Astrocyte (in vitro differentiated cells and primary cell): ENCODE measurements around the gene HSF2. TPM values are rescaled to one million over a fixed set of nuclear protein-coding genes. Genes with fewer than 3 reads are reported as not detected.

ENCODE experiments used
- DNase-seq: peaks from one replicate; pipeline ENCODE4 v3.0.0-alpha.2; 2010; ENCODE audit warnings: low read depth
- FAIRE-seq: peaks from 2 replicates; lab custom pipeline; 2011; peaks lifted over from hg19 to GRCh38; lab: Jason Lieb, UNC
- H2AFZ ChIP-seq: 2 replicates; pipeline ENCODE4 v1.6.0; 2012; ENCODE audit warnings: low read depth, low read length, inconsistent platforms
- H3K27ac ChIP-seq: 2 replicates; pipeline ENCODE4 v1.5.1; 2011; ENCODE audit warnings: low read depth, low read length, inconsistent platforms
- H3K27me3 ChIP-seq: 2 replicates; pipeline ENCODE4 v1.6.0; 2011; ENCODE audit warnings: low read length, inconsistent platforms; ENCODE audit not compliant: insufficient read depth
- H3K36me3 ChIP-seq: 2 replicates; pipeline ENCODE4 v1.5.1; 2011; ENCODE audit warnings: low read length, inconsistent platforms; ENCODE audit not compliant: insufficient read depth
- H3K4me1 ChIP-seq: 2 replicates; pipeline ENCODE4 v1.5.1; 2011; ENCODE audit warnings: low read length, inconsistent platforms; ENCODE audit not compliant: insufficient read depth
- H3K4me2 ChIP-seq: 2 replicates; pipeline ENCODE4 v1.6.0; 2012; ENCODE audit warnings: low read length, inconsistent platforms
- H3K4me3 ChIP-seq: 2 replicates; pipeline ENCODE4 v1.5.1; 2011; ENCODE audit warnings: low read depth, mild to moderate bottlenecking, low read length, inconsistent platforms; ENCODE audit not compliant: insufficient read depth
- H3K79me2 ChIP-seq: 2 replicates; pipeline ENCODE4 v1.6.0; 2012; ENCODE audit warnings: mild to moderate bottlenecking, low read length, inconsistent platforms; ENCODE audit not compliant: insufficient read depth
- H3K9ac ChIP-seq: 2 replicates; pipeline ENCODE4 v1.6.0; 2012; ENCODE audit warnings: mild to moderate bottlenecking, low read length, inconsistent platforms
- H3K9me3 ChIP-seq: 2 replicates; pipeline ENCODE4 v1.5.1; 2012; ENCODE audit warnings: low read depth, mild to moderate bottlenecking, low read length, inconsistent platforms; ENCODE audit not compliant: insufficient read depth
- H4K20me1 ChIP-seq: 2 replicates; pipeline ENCODE4 v1.6.0; 2012; ENCODE audit warnings: low read length, inconsistent platforms; ENCODE audit not compliant: insufficient read depth
- H3K27ac Mint-ChIP-seq: one replicate; pipeline ENCODE4 v1.8.0; 2021; ENCODE audit warnings: mild to moderate bottlenecking, mixed read lengths; ENCODE audit not compliant: unreplicated experiment
- H3K27me3 Mint-ChIP-seq: one replicate; pipeline ENCODE4 v1.8.0; 2021; ENCODE audit warnings: low read depth, mixed read lengths; ENCODE audit not compliant: unreplicated experiment
- H3K36me3 Mint-ChIP-seq: one replicate; pipeline ENCODE4 v1.8.0; 2021; ENCODE audit warnings: low read depth, mixed read lengths; ENCODE audit not compliant: unreplicated experiment
- H3K4me1 Mint-ChIP-seq: one replicate; pipeline ENCODE4 v1.8.0; 2021; ENCODE audit warnings: low read depth, mixed read lengths; ENCODE audit not compliant: unreplicated experiment
- H3K4me3 Mint-ChIP-seq: one replicate; pipeline ENCODE4 v1.8.0; 2021; ENCODE audit warnings: mild to moderate bottlenecking, moderate library complexity, mixed read lengths; ENCODE audit not compliant: unreplicated experiment
- H3K9me3 Mint-ChIP-seq: one replicate; pipeline ENCODE4 v1.8.0; 2021; ENCODE audit warnings: mild to moderate bottlenecking, mixed read lengths; ENCODE audit not compliant: unreplicated experiment
- EZH2 ChIP-seq: IDR thresholded peaks from 2 replicates; pipeline ENCODE4 v1.6.1; 2012; ENCODE audit warnings: mild to moderate bottlenecking, low read length, inconsistent platforms; ENCODE audit not compliant: insufficient read depth
- total RNA-seq: library from RNA; stranded (reverse); gene quantifications from 2 replicates; pipeline ENCODE4 v1.2.1, GENCODE V29; 2021
- TF ChIP-seq, protein P1 (sequence below): IDR thresholded peaks from 2 replicates; pipeline ENCODE4 v1.5.1; 2011; ENCODE audit warnings: low read depth, mild to moderate bottlenecking, inconsistent platforms, low read length, moderate library complexity; ENCODE audit not compliant: insufficient read depth

Gene HSF2
- total RNA-seq, 1 donor from 2014 or later, result 9.2 TPM

DNA sequence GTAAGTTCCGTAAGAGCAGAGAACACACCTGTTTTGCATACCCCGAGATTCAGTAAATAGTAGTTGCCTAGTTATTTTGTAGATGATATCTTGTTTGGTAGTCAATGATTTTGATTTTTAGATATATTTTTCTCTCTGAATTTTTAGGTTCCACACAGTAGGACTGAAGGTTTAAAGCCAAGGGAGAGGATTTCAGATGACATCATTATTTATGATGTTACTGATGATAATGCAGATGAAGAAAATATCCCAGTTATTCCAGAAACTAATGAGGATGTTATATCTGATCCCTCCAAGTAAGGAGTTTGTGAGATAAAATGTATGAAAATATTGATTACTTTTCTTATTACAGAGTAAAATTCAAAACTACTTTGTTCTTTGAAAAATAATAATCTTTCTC, 22.6 kb downstream of the HSF2 start:
- DNase-seq, result no peak
- peaks cover 30% of the 10 kb centered on the region for H3K36me3 ChIP-seq
- TF ChIP-seq, protein P1, sequence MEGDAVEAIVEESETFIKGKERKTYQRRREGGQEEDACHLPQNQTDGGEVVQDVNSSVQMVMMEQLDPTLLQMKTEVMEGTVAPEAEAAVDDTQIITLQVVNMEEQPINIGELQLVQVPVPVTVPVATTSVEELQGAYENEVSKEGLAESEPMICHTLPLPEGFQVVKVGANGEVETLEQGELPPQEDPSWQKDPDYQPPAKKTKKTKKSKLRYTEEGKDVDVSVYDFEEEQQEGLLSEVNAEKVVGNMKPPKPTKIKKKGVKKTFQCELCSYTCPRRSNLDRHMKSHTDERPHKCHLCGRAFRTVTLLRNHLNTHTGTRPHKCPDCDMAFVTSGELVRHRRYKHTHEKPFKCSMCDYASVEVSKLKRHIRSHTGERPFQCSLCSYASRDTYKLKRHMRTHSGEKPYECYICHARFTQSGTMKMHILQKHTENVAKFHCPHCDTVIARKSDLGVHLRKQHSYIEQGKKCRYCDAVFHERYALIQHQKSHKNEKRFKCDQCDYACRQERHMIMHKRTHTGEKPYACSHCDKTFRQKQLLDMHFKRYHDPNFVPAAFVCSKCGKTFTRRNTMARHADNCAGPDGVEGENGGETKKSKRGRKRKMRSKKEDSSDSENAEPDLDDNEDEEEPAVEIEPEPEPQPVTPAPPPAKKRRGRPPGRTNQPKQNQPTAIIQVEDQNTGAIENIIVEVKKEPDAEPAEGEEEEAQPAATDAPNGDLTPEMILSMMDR, result no peak
- TF ChIP-seq EZH2, result no peak

DNA sequence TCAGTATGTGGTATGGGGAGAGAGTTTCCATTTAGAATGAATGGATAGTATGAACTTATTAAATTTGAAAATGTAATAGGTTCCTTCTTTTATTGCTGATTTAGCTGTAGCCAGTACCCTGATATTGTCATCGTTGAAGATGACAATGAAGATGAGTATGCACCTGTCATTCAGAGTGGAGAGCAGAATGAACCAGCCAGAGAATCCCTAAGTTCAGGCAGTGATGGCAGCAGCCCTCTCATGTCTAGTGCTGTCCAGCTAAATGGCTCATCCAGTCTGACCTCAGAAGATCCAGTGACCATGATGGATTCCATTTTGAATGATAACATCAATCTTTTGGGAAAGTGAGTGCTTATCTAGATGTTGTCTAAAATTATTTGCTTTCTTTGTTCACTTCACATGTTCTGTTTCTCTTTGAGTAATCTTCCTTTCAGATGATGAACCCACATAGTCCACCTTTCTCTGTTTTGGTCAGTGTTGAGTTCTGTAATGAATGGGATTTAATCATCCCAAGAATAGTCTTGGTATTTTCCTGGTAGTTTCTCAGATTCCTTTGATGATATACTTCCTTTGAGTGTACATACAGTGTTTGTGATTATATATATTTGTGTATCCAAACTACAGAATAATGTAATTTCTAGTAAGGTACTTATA, 23.3 kb downstream of the HSF2 start:
- Histone ChIP-seq H3K9ac (no peak overlapping the region), H2AFZ (no peak overlapping the region), H3K36me3 (peaks cover 34% of the 10 kb centered on the region), H3K27me3 (no peaks in the 10 kb centered on the region), H3K79me2 (no peaks in the 10 kb centered on the region), H3K9me3 (no peaks in the 10 kb centered on the region), H3K27ac (no peak overlapping the region), H4K20me1 (no peaks in the 10 kb centered on the region), H3K4me1 (no peaks in the 10 kb centered on the region), H3K4me3 (no peak overlapping the region), H3K4me2 (no peak overlapping the region)
- DNase-seq (no peak), FAIRE-seq (no peak)
- peaks cover 3% of the 10 kb centered on the region for H3K36me3 Mint-ChIP-seq
- no peak overlapping the region for H3K4me3 Mint-ChIP-seq
- H3K9me3 Mint-ChIP-seq, result no peaks in the 10 kb centered on the region
- TF ChIP-seq, protein P1, result no peak
- TF ChIP-seq EZH2, result no peak
- H3K27me3 Mint-ChIP-seq, result no peaks in the 10 kb centered on the region
- no peak overlapping the region for H3K27ac Mint-ChIP-seq
- peaks cover 8% of the 10 kb centered on the region for H3K4me1 Mint-ChIP-seq

More for the DNA sequence above, 22.6 kb downstream of the HSF2 start:
- Mint-ChIP-seq H3K27me3 (no peaks in the 10 kb centered on the region), H3K9me3 (no peaks in the 10 kb centered on the region), H3K36me3 (peaks cover 3% of the 10 kb centered on the region), H3K4me3 (no peak overlapping the region), H3K27ac (no peak overlapping the region), H3K4me1 (peaks cover 7% of the 10 kb centered on the region)
- H3K79me2 ChIP-seq, result no peaks in the 10 kb centered on the region
- H3K4me2 ChIP-seq, result no peak overlapping the region
- no peak overlapping the region for H3K9ac ChIP-seq
- H3K9me3 ChIP-seq, result no peaks in the 10 kb centered on the region
- H2AFZ ChIP-seq, result no peak overlapping the region
- H3K4me1 ChIP-seq, result no peaks in the 10 kb centered on the region
- H3K4me3 ChIP-seq, result no peak overlapping the region
- H4K20me1 ChIP-seq, result no peaks in the 10 kb centered on the region
- H3K27ac ChIP-seq, result no peak overlapping the region
- no peaks in the 10 kb centered on the region for H3K27me3 ChIP-seq
- FAIRE-seq, result no peak

DNA sequence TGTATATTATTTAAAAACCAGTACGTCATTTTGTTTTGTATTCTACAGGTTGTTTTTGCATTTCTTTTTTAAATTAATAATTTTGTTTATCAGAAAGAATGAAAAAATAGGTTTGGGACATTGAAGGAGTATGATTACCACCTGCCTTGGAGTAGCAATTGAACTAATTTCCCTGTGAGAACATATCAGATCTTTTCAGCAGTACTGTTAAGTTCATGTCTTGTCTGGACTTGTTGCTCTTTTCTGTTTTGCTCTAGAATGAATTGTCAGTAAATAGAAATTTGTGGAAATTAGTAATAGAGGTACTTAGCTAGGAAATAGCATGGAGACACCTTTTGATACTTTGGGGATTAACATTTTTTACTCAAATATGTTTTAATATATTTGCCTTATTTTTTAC, 24.3 kb downstream of the HSF2 start:
- no peaks in the 10 kb centered on the region for H4K20me1 ChIP-seq
- no peak for FAIRE-seq
- H3K9me3 Mint-ChIP-seq, result no peaks in the 10 kb centered on the region
- H3K9me3 ChIP-seq, result no peaks in the 10 kb centered on the region
- no peak overlapping the region for H3K4me2 ChIP-seq
- DNase-seq, result no peak
- peaks cover 3% of the 10 kb centered on the region for H3K36me3 Mint-ChIP-seq
- H3K4me1 Mint-ChIP-seq, result peaks cover 8% of the 10 kb centered on the region
- TF ChIP-seq, protein P1, result no peak
- TF ChIP-seq EZH2, result no peak
- H3K4me1 ChIP-seq, result no peaks in the 10 kb centered on the region
- H3K9ac ChIP-seq, result no peak overlapping the region
- H3K27me3 ChIP-seq, result no peaks in the 10 kb centered on the region
- H3K4me3 Mint-ChIP-seq, result no peak overlapping the region
- no peak overlapping the region for H3K4me3 ChIP-seq
- H2AFZ ChIP-seq, result no peak overlapping the region
- H3K27me3 Mint-ChIP-seq, result no peaks in the 10 kb centered on the region
- no peak overlapping the region for H3K27ac ChIP-seq
- H3K36me3 ChIP-seq, result peaks cover 34% of the 10 kb centered on the region
- H3K79me2 ChIP-seq, result no peaks in the 10 kb centered on the region
- no peak overlapping the region for H3K27ac Mint-ChIP-seq
